GM18909 (cell line): Measurements from ENCODE around the gene PPM1J.
A peak's percentile ranks its signal among the peaks of the same experiment; 100 is the strongest.

Experiments used
- ATAC-seq: cut with Tn5 transposase; IDR thresholded peaks from one replicate; pipeline ENCODE4 v1.9.1; 2021; ENCODE audit warnings: mild to moderate bottlenecking; ENCODE audit not compliant: unreplicated experiment, poor library complexity

PPM1J gene

GRCh38 chr1:112706505-112707220 is 8.5 kb downstream of the PPM1J start, which contains the start of gene RHOC:
Gene RHOC, minus strand, starts transcription at chr1:112707127. Its CDS starts 3,328 bp downstream, at chr1:112703799.
- ATAC-seq: peak; percentile 69

GRCh38 chr1:112704934-112705627 is 10.1 kb downstream of the PPM1J start:
- ATAC-seq: peak; percentile 64

- ATAC-seq: no peak
Measured at GRCh38 chr1:112704391-112704933, 10.7 kb downstream of the PPM1J start.

GRCh38 chr1:112703706-112704105 is 11.4 kb downstream of the PPM1J start:
- no peak for ATAC-seq

- ATAC-seq: no peak
Measured at GRCh38 chr1:112702420-112703261, 12.5 kb downstream of the PPM1J start.

GRCh38 chr1:112702067-112702395 is 13.1 kb downstream of the PPM1J start:
- no peak for ATAC-seq

GRCh38 chr1:112701227-112702066 is 13.7 kb downstream of the PPM1J start:
- ATAC-seq: no peak

GRCh38 chr1:112700290-112701226 is 14.6 kb downstream of the PPM1J start:
- peak; percentile 52 for ATAC-seq

- no peak for ATAC-seq
Measured at GRCh38 chr1:112699425-112700144, 15.5 kb downstream of the PPM1J start.

- no peak for ATAC-seq
Measured at GRCh38 chr1:112698366-112699310, 16.5 kb downstream of the PPM1J start.

GRCh38 chr1:112697781-112698201 is 17.3 kb downstream of the PPM1J start:
- ATAC-seq: no peak

- no peak for ATAC-seq
Measured at GRCh38 chr1:112696578-112697314, 18.4 kb downstream of the PPM1J start.

GRCh38 chr1:112695276-112695675 is 19.9 kb downstream of the PPM1J start:
- ATAC-seq: no peak

GRCh38 chr1:112694363-112694929 is 20.7 kb downstream of the PPM1J start:
- ATAC-seq: no peak

- no peak for ATAC-seq
Measured at GRCh38 chr1:112693821-112694220, 21.3 kb downstream of the PPM1J start.

GRCh38 chr1:112692681-112693080 is 22.5 kb downstream of the PPM1J start:
- ATAC-seq: no peak
